Gastroesophageal sphincter (tissue), 4 donors: ENCODE data around the gene ACKR2. TPM values are rescaled to one million over a fixed set of nuclear protein-coding genes. Genes with fewer than 3 reads are reported as not detected.

Experiments
- ATAC-seq: fragments of 150-250 bp; one replicate; pipeline ENCODE4 v1.9.1; 2016; ENCODE audit warnings: mild to moderate bottlenecking, moderate library complexity
- H3K27ac ChIP-seq, 4 donors: fragments of 200-600 bp; sonication (generic) in 3 of 4; 1 replicate in 3 of 4; 2 replicates in 1 of 4; pipeline ENCODE4 v1.5.1; 2016 to 2019
- H3K27me3 ChIP-seq: fragments of 200-600 bp; sonication (generic); one replicate; pipeline ENCODE4 v1.5.1; 2019
- H3K36me3 ChIP-seq, 2 donors: fragments of 200-600 bp; sonication (generic); one replicate each; pipeline ENCODE4 v1.5.1; 2019; ENCODE audit warnings: control low read depth in 1 of 2
- H3K4me1 ChIP-seq, 3 donors: fragments of 200-600 bp; sonication (generic); 1 replicate in 2 of 3; 2 replicates in 1 of 3; pipeline ENCODE4 v1.5.1; 2016 to 2019; ENCODE audit warnings: control low read depth in 2 of 3
- H3K4me3 ChIP-seq, 2 donors: fragments of 200-600 bp; sonication (generic); one replicate each; pipeline ENCODE4 v1.5.1; 2019; ENCODE audit warnings: mild to moderate bottlenecking in 1 of 2, moderate library complexity in 1 of 2
- H3K9me3 ChIP-seq, 3 donors: fragments of 200-600 bp; sonication (generic); one replicate each; pipeline ENCODE4 v1.5.1; 2017 to 2019; ENCODE audit warnings: control low read depth in 2 of 3
- EP300 ChIP-seq: sonication (generic); formaldehyde crosslinking; IDR thresholded peaks from one replicate; pipeline ENCODE4 v1.6.1; 2017; ENCODE audit warnings: antibody characterized with exemption, mild to moderate bottlenecking
- POLR2A ChIP-seq, 2 donors: fragments of 450-650 bp; IDR thresholded peaks; one replicate each; pipeline ENCODE4 v1.6.1; 2017; ENCODE audit warnings: antibody characterized with exemption in 2 of 2, mild to moderate bottlenecking in 2 of 2, moderate library complexity in 1 of 2
- POLR2AphosphoS5 ChIP-seq: sonication (generic); formaldehyde crosslinking; IDR thresholded peaks from one replicate; pipeline ENCODE4 v1.6.1; 2017; ENCODE audit warnings: antibody characterized with exemption
- WGBS, 2 donors: methylation state at CpG; one replicate each; pipeline ENCODE4 v1.1.5; 2018; ENCODE audit warnings: low coverage in 1 of 2; 5-methylcytosine and 5-hydroxymethylcytosine counted together
- total RNA-seq, 4 donors: library from RNA; depleted of rRNA; stranded (reverse); fragments of >200 nt; gene quantifications; one replicate each; pipeline ENCODE4 v1.1.0, GENCODE V29; 2016
- TF ChIP-seq, protein P1 (sequence below), 4 experiments: fragments of 200-600 bp in 2 of 4; fragments of 450-650 bp in 2 of 4; sonication (generic) in 1 of 4; IDR thresholded peaks; one replicate each; pipeline ENCODE4 v1.5.1; 2017 to 2019; ENCODE audit warnings: antibody characterized with exemption in 4 of 4, mild to moderate bottlenecking in 2 of 4, moderate library complexity in 2 of 4

Gene ACKR2
- total RNA-seq, 4 donors from 2014 or later, result 5.9 to 9.3 (median 7.4) TPM

DNA sequence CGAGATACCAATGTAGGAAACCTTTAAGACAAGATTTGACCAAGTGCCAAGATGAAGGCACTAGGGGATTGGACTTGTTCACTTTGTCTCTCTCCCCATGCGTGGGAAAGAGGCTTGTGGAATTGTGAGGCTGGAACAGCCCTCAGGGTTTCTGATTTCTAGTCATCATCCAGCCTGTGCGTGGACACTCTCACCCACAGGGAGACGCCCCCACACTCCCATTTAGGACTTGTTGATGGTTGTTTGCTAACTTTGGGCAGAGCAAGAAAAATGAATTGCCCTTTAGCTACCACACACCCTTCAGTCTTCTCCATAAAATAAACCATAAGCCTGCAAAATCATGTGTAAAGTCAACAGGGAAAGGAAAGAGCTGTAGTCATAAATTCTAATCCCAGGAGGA, 18.4 kb downstream of the ACKR2 start:
- Histone ChIP-seq H3K4me1 (peaks cover 0 to 17% (median 4%) of the 10 kb centered on the region in 3 donors), H3K36me3 (no peaks in the 10 kb centered on the region), H3K9me3 (no peaks in the 10 kb centered on the region), H3K4me3 (no peak overlapping the region), H3K27ac (no peak overlapping the region), H3K27me3 (no peaks in the 10 kb centered on the region)
- ATAC-seq, result no peak
- no peak for TF ChIP-seq EP300
- TF ChIP-seq, protein P1, sequence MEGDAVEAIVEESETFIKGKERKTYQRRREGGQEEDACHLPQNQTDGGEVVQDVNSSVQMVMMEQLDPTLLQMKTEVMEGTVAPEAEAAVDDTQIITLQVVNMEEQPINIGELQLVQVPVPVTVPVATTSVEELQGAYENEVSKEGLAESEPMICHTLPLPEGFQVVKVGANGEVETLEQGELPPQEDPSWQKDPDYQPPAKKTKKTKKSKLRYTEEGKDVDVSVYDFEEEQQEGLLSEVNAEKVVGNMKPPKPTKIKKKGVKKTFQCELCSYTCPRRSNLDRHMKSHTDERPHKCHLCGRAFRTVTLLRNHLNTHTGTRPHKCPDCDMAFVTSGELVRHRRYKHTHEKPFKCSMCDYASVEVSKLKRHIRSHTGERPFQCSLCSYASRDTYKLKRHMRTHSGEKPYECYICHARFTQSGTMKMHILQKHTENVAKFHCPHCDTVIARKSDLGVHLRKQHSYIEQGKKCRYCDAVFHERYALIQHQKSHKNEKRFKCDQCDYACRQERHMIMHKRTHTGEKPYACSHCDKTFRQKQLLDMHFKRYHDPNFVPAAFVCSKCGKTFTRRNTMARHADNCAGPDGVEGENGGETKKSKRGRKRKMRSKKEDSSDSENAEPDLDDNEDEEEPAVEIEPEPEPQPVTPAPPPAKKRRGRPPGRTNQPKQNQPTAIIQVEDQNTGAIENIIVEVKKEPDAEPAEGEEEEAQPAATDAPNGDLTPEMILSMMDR (IDR thresholded peaks at IDR 0.05), result no peak
- TF ChIP-seq POLR2A (IDR thresholded peaks at IDR 0.05), result no peak
- TF ChIP-seq POLR2AphosphoS5, result no peak
- whole genome bisulfite sequencing, 2 donors, result 61 to 75% methylated on average over 3 to 4 of the region's 4 CpGs

DNA sequence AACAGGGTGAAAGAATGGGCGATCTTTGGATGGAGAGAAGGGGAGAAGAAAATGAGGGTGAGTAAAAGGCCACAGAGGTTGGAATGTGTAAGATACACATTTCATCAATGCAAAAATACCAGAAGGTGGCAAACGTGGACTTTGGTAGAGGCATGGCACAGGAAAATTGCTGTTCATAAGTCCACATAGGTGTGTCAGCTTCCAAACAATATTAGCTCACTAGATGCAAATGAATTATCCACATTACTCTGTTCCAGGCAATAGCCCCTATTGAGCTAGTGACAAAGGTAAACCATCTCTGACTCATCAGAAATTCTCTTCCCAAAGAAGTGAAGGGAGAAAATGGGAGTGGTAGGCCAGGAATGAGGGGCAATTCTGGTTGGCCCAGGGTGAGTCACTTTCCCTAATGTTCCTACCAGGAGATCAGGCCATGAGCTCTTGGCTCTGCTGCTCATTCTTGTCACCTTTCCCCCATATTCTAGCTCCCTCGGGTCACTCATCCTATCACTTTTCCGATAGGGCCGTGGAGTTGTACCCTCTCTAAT, 19.9 kb downstream of the ACKR2 start:
- H3K27me3 ChIP-seq, result no peaks in the 10 kb centered on the region
- no peak overlapping the region for H3K27ac ChIP-seq
- WGBS, 2 donors, result 92% methylated on average over 2 to 5 of the region's 5 CpGs
- peaks cover 0 to 17% (median 4%) of the 10 kb centered on the region in 3 donors for H3K4me1 ChIP-seq
- no peaks in the 10 kb centered on the region for H3K9me3 ChIP-seq
- H3K36me3 ChIP-seq, result no peaks in the 10 kb centered on the region
- no peak overlapping the region for H3K4me3 ChIP-seq
- TF ChIP-seq POLR2A (IDR thresholded peaks at IDR 0.05) (no peak), POLR2AphosphoS5 (no peak)
- ATAC-seq, result no peak

DNA sequence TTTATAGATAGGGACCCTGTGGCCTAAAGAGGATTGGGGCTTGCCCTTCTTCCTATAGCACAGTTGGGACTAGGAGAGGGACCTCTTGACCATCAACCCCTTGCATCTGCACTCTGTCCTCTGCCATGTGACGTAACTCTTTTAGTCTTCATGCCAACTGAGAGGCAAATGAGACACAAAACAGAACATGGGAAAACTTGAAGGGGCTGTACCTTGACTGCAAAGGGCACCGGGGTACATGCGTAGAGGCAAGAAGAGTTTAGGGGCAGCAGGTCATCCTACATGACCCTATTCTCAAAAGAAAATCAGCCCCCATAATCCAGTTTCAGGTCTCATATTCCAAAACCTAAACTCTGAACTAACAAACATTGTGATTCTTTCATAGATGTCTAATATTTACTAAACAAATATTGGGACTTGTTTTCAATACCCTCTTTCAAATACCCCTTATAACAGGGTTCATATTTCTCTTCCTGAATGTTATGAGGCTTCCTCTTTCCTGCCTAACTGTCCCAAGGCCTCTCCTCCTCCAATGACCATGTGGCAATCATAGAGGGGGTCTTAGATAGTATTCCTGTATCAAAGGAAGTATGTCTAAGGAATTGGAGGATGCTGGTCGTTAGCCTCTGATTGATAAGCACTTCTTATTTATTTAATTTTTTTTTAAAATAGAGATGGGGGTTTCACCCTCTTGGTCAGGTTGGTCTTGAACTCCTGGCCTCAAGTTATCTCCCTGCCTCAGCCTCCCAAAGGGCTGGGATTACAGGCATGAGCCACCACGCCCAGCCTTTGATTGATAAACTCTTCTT, 20.6 kb downstream of the ACKR2 start:
- TF ChIP-seq POLR2AphosphoS5, result no peak
- TF ChIP-seq, protein P1 (IDR thresholded peaks at IDR 0.05), result no peak
- no peak for TF ChIP-seq EP300
- TF ChIP-seq POLR2A (IDR thresholded peaks at IDR 0.05), result no peak
- Histone ChIP-seq H3K4me3 (no peak overlapping the region), H3K27ac (no peak overlapping the region), H3K4me1 (peaks cover 0 to 17% (median 4%) of the 10 kb centered on the region in 3 donors), H3K36me3 (no peaks in the 10 kb centered on the region), H3K9me3 (no peaks in the 10 kb centered on the region), H3K27me3 (no peaks in the 10 kb centered on the region)
- 62 to 64% methylated on average over 3 to 4 of the region's 5 CpGs for WGBS, 2 donors
- ATAC-seq, result no peak

DNA sequence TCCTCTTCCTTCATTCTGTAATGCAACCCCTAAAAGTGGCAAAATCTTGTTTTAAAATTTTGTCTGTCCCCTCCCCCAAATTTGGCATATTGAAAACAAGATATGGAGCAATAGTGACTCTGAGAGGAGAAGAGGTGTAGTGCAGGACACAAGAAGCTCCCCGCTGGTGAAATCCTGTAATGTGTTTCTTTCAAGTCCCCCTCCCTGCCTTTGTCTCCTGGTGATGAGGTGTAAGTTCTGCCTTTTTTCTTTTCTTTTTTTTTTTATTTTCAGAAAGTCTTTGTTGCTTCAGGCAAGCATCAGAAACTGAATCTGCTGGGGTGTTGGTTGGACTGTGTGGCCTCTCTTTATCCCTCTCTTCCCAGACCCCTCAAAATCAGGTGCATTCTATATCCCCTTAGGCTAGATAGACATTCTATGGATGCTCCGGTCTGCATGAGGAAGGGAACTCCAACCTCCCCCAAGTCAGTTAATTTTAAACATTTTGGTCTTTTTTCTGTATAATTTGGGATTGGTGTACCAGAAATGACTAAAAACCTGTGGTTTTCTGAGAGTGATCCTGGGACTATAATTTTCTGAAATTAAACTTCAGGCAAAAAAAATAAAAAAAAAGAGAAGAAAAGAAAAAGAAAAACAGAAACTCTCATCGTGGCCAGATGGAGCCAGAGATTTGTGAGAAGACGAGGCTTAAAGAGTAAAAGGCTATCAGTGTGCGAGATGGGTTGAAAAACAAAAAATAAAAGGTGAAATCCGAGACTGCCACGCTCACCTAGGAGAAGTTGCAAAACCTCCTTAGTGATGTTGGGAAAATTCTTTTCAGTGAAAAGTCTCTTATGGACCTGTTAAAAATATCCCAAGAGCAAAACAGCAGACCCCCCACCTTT, 21.4 kb downstream of the ACKR2 start:
- H3K4me1 ChIP-seq, result peaks cover 0 to 17% (median 4%) of the 10 kb centered on the region in 3 donors
- H3K27me3 ChIP-seq, result no peaks in the 10 kb centered on the region
- no peak overlapping the region for H3K27ac ChIP-seq
- H3K4me3 ChIP-seq, result no peak overlapping the region
- no peaks in the 10 kb centered on the region for H3K36me3 ChIP-seq
- peak; percentile 53 for ATAC-seq
- WGBS, 2 donors, result 25 to 34% methylated on average over 7 of the region's 7 CpGs
- TF ChIP-seq, protein P1 (IDR thresholded peaks at IDR 0.05), result peak; percentile 51 to 82 (median 74)
- no peak for TF ChIP-seq POLR2AphosphoS5
- no peaks in the 10 kb centered on the region for H3K9me3 ChIP-seq

DNA sequence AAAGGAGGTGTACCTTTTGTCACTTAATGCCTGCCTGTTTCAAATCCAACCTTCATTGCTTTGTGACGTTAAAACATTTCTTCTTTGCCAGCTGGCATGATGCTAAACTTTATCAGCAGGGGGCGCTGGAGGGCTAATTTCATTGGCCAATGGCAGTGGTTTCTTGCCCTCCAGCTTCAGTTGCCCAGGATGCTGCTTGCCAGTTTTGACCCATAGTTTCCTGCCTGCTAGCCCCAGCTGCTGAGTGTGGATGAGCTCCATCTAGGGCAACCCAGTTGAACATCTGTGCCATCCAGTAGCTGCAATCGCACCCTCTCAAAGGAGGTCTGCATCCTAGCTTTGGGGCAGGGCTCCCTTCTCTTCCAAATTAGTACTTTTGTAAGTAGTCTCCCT, 22.1 kb downstream of the ACKR2 start:
- WGBS, 2 donors, result 12 to 36% methylated on average over 2 to 3 of the region's 3 CpGs
- ATAC-seq, result peak; percentile 69
- no peaks in the 10 kb centered on the region for H3K9me3 ChIP-seq
- H3K4me1 ChIP-seq, result peaks cover 0 to 17% (median 4%) of the 10 kb centered on the region in 3 donors
- TF ChIP-seq EP300 (no peak), POLR2A (IDR thresholded peaks at IDR 0.05) (no peak), POLR2AphosphoS5 (peak; percentile 42)
- TF ChIP-seq, protein P1 (IDR thresholded peaks at IDR 0.05), result peak; percentile 73 to 85 (median 84)
- no peaks in the 10 kb centered on the region for H3K27me3 ChIP-seq
- no peaks in the 10 kb centered on the region for H3K36me3 ChIP-seq
- H3K27ac ChIP-seq, result no peak overlapping the region
- no peak overlapping the region for H3K4me3 ChIP-seq
